ENCODE results near the gene GASK1A. TPM values are rescaled to one million over a fixed set of nuclear protein-coding genes. Genes with fewer than 3 reads are reported as not detected.

The GASK1A gene
- total and polyA plus RNA-seq, 10 of the 15 experiments (the other 5 are each of a cell fraction or from before 2014, with no cell fraction given): 0.18 TPM; not detected in 9

GRCh38 chr3:43097400-43098080 is 118.4 kb downstream of the GASK1A start (continued):
- no peak for TF ChIP-seq CBX3 (IDR thresholded peaks at IDR 0.05; ENCODE audit: borderline replicate concordance, low read depth)

GRCh38 chr3:43098761-43099160 is 119.7 kb downstream of the GASK1A start:
- H3K9me3 ChIP-seq (replicated peaks; ENCODE audit: control insufficient read depth, insufficient read depth, low read length): no peaks in the 10 kb centered on the region
- no peak overlapping the region for H3K4me2 ChIP-seq (ENCODE audit: control insufficient read depth, insufficient read depth)
- H3K27ac ChIP-seq (ENCODE audit: control insufficient read depth, insufficient read depth): no peak overlapping the region
- ChIA-PET CTCF (no interaction called here), SMC1A (ENCODE audit: uncharacterized antibody, unreplicated experiment) (no interaction called here), RAD21 (ENCODE audit: unreplicated experiment) (no interaction called here), POLR2A (no interaction called here)
- no peaks in the 10 kb centered on the region for H3K36me3 ChIP-seq (ENCODE audit: control insufficient read depth in 2 of 2, insufficient read depth in 2 of 2, low read length in 1 of 2)
- 23% methylated on average over 8 of the region's 8 CpGs for WGBS (ENCODE audit: insufficient coverage, insufficient replicate concordance, low lambda C conversion rate, missing lambda C conversion rate)
- ATAC-seq (no peak), FAIRE-seq (no peak), DNase-seq (ENCODE audit: low read depth, low spot score) (no peak)
- H4K20me1 ChIP-seq (ENCODE audit: control insufficient read depth, insufficient read depth): no peaks in the 10 kb centered on the region
- TF ChIP-seq IRF5 (IDR thresholded peaks at IDR 0.05; ENCODE audit: borderline replicate concordance) (no peak), EZH2 (IDR thresholded peaks at IDR 0.05; ENCODE audit: borderline replicate concordance, control insufficient read depth, low read depth, low read length) (no peak), MAX (IDR thresholded peaks at IDR 0.05; ENCODE audit: low read depth, low read length) (no peak)
- no peaks in the 10 kb centered on the region for H3K79me2 ChIP-seq (ENCODE audit: control insufficient read depth, insufficient read depth, low read length)
- intact Hi-C loops (cut with micrococcal nuclease; ENCODE audit: unreplicated experiment) (no loop called here), in situ Hi-C loops (cut with MboI) (no loop called here)
- H2AFZ ChIP-seq (ENCODE audit: control insufficient read depth, low read depth, low read length): no peak overlapping the region
- H3K4me3 ChIP-seq: no peak overlapping the region
- H3K9ac ChIP-seq (ENCODE audit: control insufficient read depth, insufficient read depth, low read length): no peak overlapping the region
- no peaks in the 10 kb centered on the region for H3K4me1 ChIP-seq (ENCODE audit: control insufficient read depth, insufficient read depth, low read length)
- no TSS peak for BruUV-seq (replicated peaks)
- no peaks in the 10 kb centered on the region; a peak in 1 of 4 replicates for H3K27me3 ChIP-seq (replicated peaks in 1 of 2; ENCODE audit: control insufficient read depth in 2 of 2, insufficient read depth in 2 of 2, low read length in 1 of 2)

All from GM12878 (cell line).